Nephron (organoid): ENCODE measurements around the gene WNT1.

Experiments
- H3K27ac Mint-ChIP-seq, 3 experiments: 2 replicates each; pipeline ENCODE4 v1.8.0; 2020; ENCODE audit warnings: mixed read lengths in 3 of 3, mild to moderate bottlenecking in 2 of 3, moderate library complexity in 1 of 3
- H3K27me3 Mint-ChIP-seq: 2 replicates; pipeline ENCODE4 v1.8.0; 2021; ENCODE audit warnings: low read depth, mild to moderate bottlenecking, moderate library complexity, mixed read lengths
- H3K36me3 Mint-ChIP-seq: 2 replicates; pipeline ENCODE4 v1.8.0; 2020; ENCODE audit warnings: low read depth, mixed read lengths
- H3K4me1 Mint-ChIP-seq: 2 replicates; pipeline ENCODE4 v1.8.0; 2020; ENCODE audit warnings: mixed read lengths
- H3K4me3 Mint-ChIP-seq, 3 experiments: 2 replicates each; pipeline ENCODE4 v1.8.0; 2020; ENCODE audit warnings: mild to moderate bottlenecking in 3 of 3, mixed read lengths in 3 of 3, moderate library complexity in 2 of 3
- H3K9me3 Mint-ChIP-seq: 2 replicates; pipeline ENCODE4 v1.8.0; 2020; ENCODE audit warnings: mixed read lengths
- CTCF ChIP-seq, 3 experiments: fragments of 200-600 bp; sonication (generic); IDR thresholded peaks; one replicate each; pipeline ENCODE4 v1.5.0; 2021; ENCODE audit warnings: antibody characterized with exemption in 3 of 3; ENCODE audit not compliant: unreplicated experiment in 3 of 3

WNT1 gene

GRCh38 chr12:49031573-49032161, 53.5 kb downstream of the WNT1 start:
- no peak overlapping the region for H3K27ac Mint-ChIP-seq
- H3K4me3 Mint-ChIP-seq = no peak overlapping the region
- no peaks in the 10 kb centered on the region for H3K27me3 Mint-ChIP-seq
- peaks cover 59% of the 10 kb centered on the region for H3K36me3 Mint-ChIP-seq
- TF ChIP-seq CTCF (IDR thresholded peaks at IDR 0.05; ENCODE audit: unreplicated experiment in 3 of 3) = no peak
- peaks cover 4% of the 10 kb centered on the region for H3K4me1 Mint-ChIP-seq
- no peaks in the 10 kb centered on the region for H3K9me3 Mint-ChIP-seq
